Measurements from ENCODE around the gene PSMD14.

PSMD14 gene

DNA sequence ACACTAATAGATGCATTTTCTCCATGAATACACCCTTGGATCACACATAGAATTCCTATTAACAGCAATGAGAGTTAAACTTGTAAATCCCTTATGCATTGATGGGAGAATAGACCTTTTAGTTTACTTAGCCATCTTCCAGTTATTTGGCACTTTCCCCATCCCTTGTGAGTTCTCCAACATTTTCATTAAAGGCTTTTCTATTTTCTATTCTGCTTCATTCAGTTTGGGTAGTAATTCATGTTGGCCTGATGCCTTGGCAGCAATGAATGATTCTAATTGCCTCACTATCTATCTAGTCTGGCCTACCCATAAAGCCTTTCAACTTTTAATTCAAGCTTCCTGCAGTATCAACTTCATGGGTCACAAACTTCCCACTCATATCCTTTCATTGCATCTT is 140.2 kb downstream of the PSMD14 start:
- TF ChIP-seq, protein P1, sequence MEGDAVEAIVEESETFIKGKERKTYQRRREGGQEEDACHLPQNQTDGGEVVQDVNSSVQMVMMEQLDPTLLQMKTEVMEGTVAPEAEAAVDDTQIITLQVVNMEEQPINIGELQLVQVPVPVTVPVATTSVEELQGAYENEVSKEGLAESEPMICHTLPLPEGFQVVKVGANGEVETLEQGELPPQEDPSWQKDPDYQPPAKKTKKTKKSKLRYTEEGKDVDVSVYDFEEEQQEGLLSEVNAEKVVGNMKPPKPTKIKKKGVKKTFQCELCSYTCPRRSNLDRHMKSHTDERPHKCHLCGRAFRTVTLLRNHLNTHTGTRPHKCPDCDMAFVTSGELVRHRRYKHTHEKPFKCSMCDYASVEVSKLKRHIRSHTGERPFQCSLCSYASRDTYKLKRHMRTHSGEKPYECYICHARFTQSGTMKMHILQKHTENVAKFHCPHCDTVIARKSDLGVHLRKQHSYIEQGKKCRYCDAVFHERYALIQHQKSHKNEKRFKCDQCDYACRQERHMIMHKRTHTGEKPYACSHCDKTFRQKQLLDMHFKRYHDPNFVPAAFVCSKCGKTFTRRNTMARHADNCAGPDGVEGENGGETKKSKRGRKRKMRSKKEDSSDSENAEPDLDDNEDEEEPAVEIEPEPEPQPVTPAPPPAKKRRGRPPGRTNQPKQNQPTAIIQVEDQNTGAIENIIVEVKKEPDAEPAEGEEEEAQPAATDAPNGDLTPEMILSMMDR (IDR thresholded peaks at IDR 0.05; ENCODE audit: poor library complexity, severe bottlenecking) = no peak
- ATAC-seq (ENCODE audit: low read depth) (no peak), DNase-seq (ENCODE audit: low spot score) (no peak)
- peaks cover 4% of the 10 kb centered on the region for H3K27me3 ChIP-seq (ENCODE audit: insufficient read depth, poor library complexity, severe bottlenecking)
- no peaks in the 10 kb centered on the region for H3K4me1 ChIP-seq (ENCODE audit: insufficient read depth, poor library complexity, severe bottlenecking)
- no peaks in the 10 kb centered on the region for H3K36me3 ChIP-seq (ENCODE audit: low read depth)
- H3K9me3 ChIP-seq (ENCODE audit: severe bottlenecking) = no peaks in the 10 kb centered on the region
- no peak overlapping the region for H3K27ac ChIP-seq (ENCODE audit: poor library complexity, severe bottlenecking)
- no peak overlapping the region for H3K4me3 ChIP-seq (ENCODE audit: severe bottlenecking)
